GM10266 (cell line): ENCODE measurements around the gene SLC39A11.
A peak's percentile ranks its signal among the peaks of the same experiment; 100 is the strongest.

Experiments
- DNase-seq: peaks from one replicate; pipeline ENCODE4 v3.0.0; 2012; ENCODE audit errors: extremely low spot score
- CTCF ChIP-seq: IDR thresholded peaks from 2 replicates; pipeline ENCODE4 v1.5.1; 2012; ENCODE audit warnings: mild to moderate bottlenecking, low read depth; ENCODE audit not compliant: control insufficient read depth, insufficient read depth; ENCODE audit errors: missing control alignments

Gene SLC39A11

GRCh38 chr17:72872396-72872795, 220.1 kb downstream of the SLC39A11 start:
- TF ChIP-seq CTCF: no peak
- DNase-seq: no peak

- TF ChIP-seq CTCF: no peak
- DNase-seq: no peak
These were observed 222.0 kb downstream of the SLC39A11 start for GRCh38 chr17:72870367-72870985.

- TF ChIP-seq CTCF: no peak
- no peak for DNase-seq
These were observed 222.9 kb downstream of the SLC39A11 start for GRCh38 chr17:72869630-72870029.

GRCh38 chr17:72865954-72866353, 226.5 kb downstream of the SLC39A11 start:
- DNase-seq: no peak
- TF ChIP-seq CTCF: no peak

GRCh38 chr17:72863526-72864211, 228.8 kb downstream of the SLC39A11 start:
- peak; percentile 36 for DNase-seq
- TF ChIP-seq CTCF: no peak

- DNase-seq: no peak
- TF ChIP-seq CTCF: no peak
These were observed 230.1 kb downstream of the SLC39A11 start for GRCh38 chr17:72862276-72862999.

- no peak for TF ChIP-seq CTCF
- no peak for DNase-seq
These were observed 230.7 kb downstream of the SLC39A11 start for GRCh38 chr17:72861811-72862210.
